Karpas-422 (cell line): ENCODE measurements around the gene GLDC. TPM values are rescaled to one million over a fixed set of nuclear protein-coding genes. Genes with fewer than 3 reads are reported as not detected.

Source experiments
- DNase-seq: peaks from one replicate; pipeline ENCODE4 v3.0.0-alpha.2; 2015
- H2AFZ ChIP-seq: fragments of 200-600 bp; sonication (generic); 2 replicates; pipeline ENCODE4 v1.6.1; 2014; ENCODE audit warnings: antibody characterized with exemption, low read length, mixed read lengths
- H3K27ac ChIP-seq: fragments of 200-600 bp; sonication (generic); 2 replicates; pipeline ENCODE4 v1.5.1; 2014; ENCODE audit warnings: mild to moderate bottlenecking, low read length, moderate library complexity
- H3K27me3 ChIP-seq: fragments of 200-600 bp; sonication (generic); 2 replicates; pipeline ENCODE4 v1.6.1; 2014; ENCODE audit warnings: low read length, mixed read lengths
- H3K36me3 ChIP-seq: fragments of 200-600 bp; sonication (generic); 2 replicates; pipeline ENCODE4 v1.6.1; 2014; ENCODE audit warnings: low read length, mixed read lengths; ENCODE audit not compliant: insufficient read depth
- H3K4me1 ChIP-seq: fragments of 200-600 bp; sonication (generic); 2 replicates; pipeline ENCODE4 v1.6.1; 2014; ENCODE audit warnings: mild to moderate bottlenecking, low read length, mixed read lengths
- H3K4me2 ChIP-seq: fragments of 200-600 bp; sonication (generic); 2 replicates; pipeline ENCODE4 v1.6.1; 2014; ENCODE audit warnings: low read length, low read depth, mild to moderate bottlenecking; ENCODE audit not compliant: poor library complexity, severe bottlenecking
- H3K4me3 ChIP-seq: fragments of 200-600 bp; sonication (generic); 2 replicates; pipeline ENCODE4 v1.5.1; 2014; ENCODE audit warnings: mild to moderate bottlenecking, antibody characterized with exemption, low read length, mixed read lengths
- H3K79me2 ChIP-seq: fragments of 200-600 bp; sonication (generic); 2 replicates; pipeline ENCODE4 v1.6.1; 2014; ENCODE audit warnings: mild to moderate bottlenecking, low read length, mixed read lengths
- H3K9ac ChIP-seq: fragments of 200-600 bp; sonication (generic); 2 replicates; pipeline ENCODE4 v1.6.0; 2014; ENCODE audit warnings: low read length
- H3K9me2 ChIP-seq: fragments of 200-600 bp; sonication (generic), shearing (Covaris generic); replicated peaks from 2 replicates; pipeline ENCODE4 v1.6.0; 2014; ENCODE audit warnings: mild to moderate bottlenecking, low read length, moderate library complexity; ENCODE audit not compliant: insufficient read depth
- H3K9me3 ChIP-seq: fragments of 300-700, 200-600 bp; sonication (generic); 2 replicates; pipeline ENCODE4 v1.6.1; 2014; ENCODE audit warnings: low read length, mixed read lengths
- H4K20me1 ChIP-seq: fragments of 200-600 bp; sonication (generic); 2 replicates; pipeline ENCODE4 v1.6.1; 2014; ENCODE audit warnings: mild to moderate bottlenecking, antibody characterized with exemption, low read length, low read depth; ENCODE audit not compliant: insufficient read depth
- total RNA-seq: library from RNA; depleted of rRNA; stranded (reverse); fragments of >200 nt; shearing (Covaris generic); gene quantifications from 2 replicates; pipeline ENCODE4 v1.2.3, GENCODE V29; 2014; ENCODE audit warnings: low replicate concordance

Gene GLDC
- total RNA-seq, 1 experiment from 2014 or later = not detected

DNA sequence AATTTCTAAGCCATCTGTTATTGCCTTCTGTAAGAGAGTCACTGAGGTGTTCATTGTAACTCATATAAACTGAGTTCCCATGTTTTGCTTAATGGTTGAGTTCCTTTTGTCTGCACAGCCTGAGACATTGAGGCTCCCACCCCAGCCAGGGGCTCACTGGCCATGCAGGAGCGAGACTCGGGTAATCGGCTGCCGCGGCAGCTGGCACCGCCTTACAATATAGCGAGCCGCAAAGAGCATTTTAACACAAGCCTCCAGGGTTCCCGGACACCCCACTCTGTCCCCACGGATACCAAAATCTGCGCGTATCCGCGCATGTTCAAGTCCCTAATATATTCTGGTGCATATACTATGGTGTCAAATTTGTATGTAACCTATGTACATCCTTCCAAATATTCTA is 24.4 kb upstream of the GLDC start:
- Histone ChIP-seq H3K27me3 (no peaks in the 10 kb centered on the region), H3K4me3 (no peak overlapping the region), H3K9me3 (no peaks in the 10 kb centered on the region), H3K27ac (no peak overlapping the region), H3K36me3 (no peaks in the 10 kb centered on the region), H3K4me2 (no peak overlapping the region), H2AFZ (no peak overlapping the region), H4K20me1 (no peaks in the 10 kb centered on the region), H3K9me2 (no peaks in the 10 kb centered on the region), H3K79me2 (no peaks in the 10 kb centered on the region), H3K9ac (no peak overlapping the region), H3K4me1 (no peaks in the 10 kb centered on the region)
- DNase-seq = no peak

DNA sequence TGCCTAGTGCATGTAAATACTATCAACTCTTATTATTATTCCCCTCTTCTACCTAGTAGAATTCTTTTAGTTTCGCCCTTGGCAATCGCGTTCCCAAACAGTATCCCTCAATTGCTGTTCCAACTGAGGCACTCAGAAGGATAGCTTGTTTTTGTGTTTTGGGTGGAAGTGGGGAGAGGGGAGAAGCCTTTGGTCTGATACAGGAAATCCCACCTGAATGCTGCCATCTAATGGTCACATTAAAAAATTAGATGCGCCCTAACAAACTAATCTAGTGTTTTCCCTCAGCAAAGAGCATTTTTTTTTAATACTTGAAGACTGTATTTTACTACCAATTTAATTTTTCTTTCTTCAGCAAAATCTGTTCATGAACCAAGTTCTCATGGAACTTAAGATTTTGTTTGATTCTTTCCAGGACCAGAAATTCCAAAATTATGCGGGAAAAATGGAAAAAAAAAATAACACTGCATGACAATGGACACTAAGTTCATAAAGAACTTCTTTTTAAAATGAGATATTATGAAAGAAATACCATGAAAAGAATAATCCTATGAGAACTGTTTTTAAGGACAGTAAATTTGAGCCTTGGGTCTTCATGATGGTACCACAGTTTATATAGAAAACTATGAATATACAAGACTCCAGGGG is 22.2 kb upstream of the GLDC start:
- Histone ChIP-seq H3K9me3 (no peaks in the 10 kb centered on the region), H3K9me2 (no peaks in the 10 kb centered on the region), H3K36me3 (no peaks in the 10 kb centered on the region), H3K4me3 (no peak overlapping the region), H3K27ac (no peak overlapping the region), H3K9ac (no peak overlapping the region), H3K4me1 (no peaks in the 10 kb centered on the region), H2AFZ (no peak overlapping the region), H3K79me2 (no peaks in the 10 kb centered on the region), H4K20me1 (no peaks in the 10 kb centered on the region), H3K27me3 (no peaks in the 10 kb centered on the region), H3K4me2 (no peak overlapping the region)
- peak; percentile 72 for DNase-seq

DNA sequence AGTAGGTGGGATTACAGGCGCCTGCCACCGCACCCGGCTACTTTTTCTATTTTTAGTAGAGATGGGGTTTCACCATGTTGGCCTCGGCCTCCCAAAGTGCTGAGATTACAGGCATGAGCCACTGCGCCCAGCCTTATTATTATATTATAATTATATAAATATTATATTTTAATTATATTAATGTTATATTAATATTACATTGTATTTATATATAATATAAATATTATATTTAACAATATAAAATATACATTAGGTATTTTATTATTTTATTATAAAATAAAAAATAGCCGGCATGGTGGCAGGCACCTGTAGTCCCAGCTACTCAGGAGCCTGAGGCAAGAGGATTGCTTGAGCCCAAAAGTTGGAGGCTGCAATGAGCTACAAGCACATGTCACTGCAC is 21.6 kb upstream of the GLDC start:
- no peaks in the 10 kb centered on the region for H3K79me2 ChIP-seq
- DNase-seq = no peak
- no peak overlapping the region for H3K4me3 ChIP-seq
- H3K9me3 ChIP-seq = no peaks in the 10 kb centered on the region
- H3K4me2 ChIP-seq = no peak overlapping the region
- H3K36me3 ChIP-seq = no peaks in the 10 kb centered on the region
- no peaks in the 10 kb centered on the region for H3K4me1 ChIP-seq
- H3K9ac ChIP-seq = no peak overlapping the region
- H2AFZ ChIP-seq = no peak overlapping the region
- no peaks in the 10 kb centered on the region for H3K9me2 ChIP-seq
- H3K27ac ChIP-seq = no peak overlapping the region
- H4K20me1 ChIP-seq = no peaks in the 10 kb centered on the region
- H3K27me3 ChIP-seq = no peaks in the 10 kb centered on the region

DNA sequence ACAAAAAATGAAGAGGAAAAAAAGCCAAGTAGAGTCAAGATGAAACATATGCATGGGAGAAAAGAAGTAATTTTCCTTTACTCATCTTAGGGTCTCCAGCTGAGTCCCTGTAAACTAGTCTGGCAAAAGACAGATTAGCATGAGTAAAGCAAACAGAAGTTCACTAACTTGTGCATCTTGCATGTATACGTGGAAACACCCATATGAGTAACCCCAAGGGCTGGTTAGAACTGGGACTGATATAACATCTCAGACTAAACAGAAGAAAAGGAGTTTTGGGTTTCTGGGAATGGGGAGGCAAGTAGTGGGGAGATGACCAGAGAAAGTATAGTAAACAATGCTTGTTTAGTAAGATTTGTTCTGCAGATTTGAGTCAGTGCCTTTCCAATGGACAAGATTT is 20.1 kb upstream of the GLDC start:
- Histone ChIP-seq H3K27me3 (no peaks in the 10 kb centered on the region), H3K9ac (no peak overlapping the region), H3K9me3 (no peaks in the 10 kb centered on the region), H3K9me2 (no peaks in the 10 kb centered on the region), H3K79me2 (no peaks in the 10 kb centered on the region), H3K36me3 (no peaks in the 10 kb centered on the region), H3K27ac (no peak overlapping the region), H3K4me1 (no peaks in the 10 kb centered on the region), H4K20me1 (no peaks in the 10 kb centered on the region), H2AFZ (no peak overlapping the region), H3K4me3 (no peak overlapping the region), H3K4me2 (no peak overlapping the region)
- DNase-seq = no peak

DNA sequence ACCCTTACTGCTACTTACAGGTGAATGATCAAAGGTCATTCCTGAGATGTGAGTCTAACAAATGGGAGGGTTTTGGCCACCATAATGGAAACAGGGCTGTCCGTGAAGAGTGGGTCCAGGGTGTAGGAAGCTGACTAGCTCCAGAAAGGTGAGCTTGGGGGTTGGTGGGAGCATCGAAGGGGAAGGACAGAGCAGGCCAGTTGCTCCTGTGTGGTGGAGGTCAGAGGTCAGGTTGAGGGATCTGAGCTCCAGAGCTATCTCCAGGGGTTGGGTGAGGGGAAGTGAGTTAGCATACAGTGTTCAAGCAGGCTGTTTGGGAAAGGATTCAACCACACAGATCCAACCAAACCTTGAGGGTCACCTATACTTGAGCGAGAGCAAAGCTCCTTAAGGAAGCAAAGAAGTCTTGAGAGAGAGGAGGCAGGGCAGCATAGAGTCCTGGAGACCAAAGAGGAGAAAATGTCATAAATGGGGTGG is 18.7 kb upstream of the GLDC start:
- Histone ChIP-seq H3K27me3 (no peaks in the 10 kb centered on the region), H3K79me2 (no peaks in the 10 kb centered on the region), H3K36me3 (no peaks in the 10 kb centered on the region), H3K4me2 (no peak overlapping the region), H3K27ac (no peak overlapping the region), H4K20me1 (no peaks in the 10 kb centered on the region), H3K9me3 (no peaks in the 10 kb centered on the region), H2AFZ (no peak overlapping the region), H3K9me2 (no peaks in the 10 kb centered on the region), H3K4me1 (no peaks in the 10 kb centered on the region), H3K4me3 (no peak overlapping the region), H3K9ac (no peak overlapping the region)
- no peak for DNase-seq

DNA sequence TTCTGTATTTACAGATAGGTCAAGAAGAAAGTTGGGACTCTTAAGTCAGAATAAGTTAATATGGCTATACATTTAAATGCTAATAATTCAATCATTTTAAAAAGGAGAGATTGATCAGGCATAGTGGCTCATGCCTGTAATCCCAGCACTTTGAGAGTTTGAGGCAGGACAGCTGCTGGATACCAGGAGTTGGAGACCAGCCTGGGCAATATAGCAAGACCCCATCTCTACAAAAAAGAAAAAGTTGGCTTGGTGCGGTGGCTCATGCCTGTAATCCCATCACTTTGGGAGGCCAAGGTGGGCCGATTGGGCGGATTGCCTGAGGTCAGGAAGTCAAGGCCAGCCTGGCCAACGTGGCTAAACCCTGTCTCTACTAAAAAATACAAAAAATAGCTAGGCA is 15.0 kb upstream of the GLDC start:
- Histone ChIP-seq H3K4me3 (no peak overlapping the region), H3K27ac (no peak overlapping the region), H2AFZ (no peak overlapping the region), H3K4me1 (no peaks in the 10 kb centered on the region), H3K4me2 (no peak overlapping the region), H3K27me3 (no peaks in the 10 kb centered on the region), H3K9me3 (no peaks in the 10 kb centered on the region), H3K79me2 (no peaks in the 10 kb centered on the region), H3K9me2 (no peaks in the 10 kb centered on the region), H3K9ac (no peak overlapping the region), H4K20me1 (no peaks in the 10 kb centered on the region), H3K36me3 (no peaks in the 10 kb centered on the region)
- no peak for DNase-seq

DNA sequence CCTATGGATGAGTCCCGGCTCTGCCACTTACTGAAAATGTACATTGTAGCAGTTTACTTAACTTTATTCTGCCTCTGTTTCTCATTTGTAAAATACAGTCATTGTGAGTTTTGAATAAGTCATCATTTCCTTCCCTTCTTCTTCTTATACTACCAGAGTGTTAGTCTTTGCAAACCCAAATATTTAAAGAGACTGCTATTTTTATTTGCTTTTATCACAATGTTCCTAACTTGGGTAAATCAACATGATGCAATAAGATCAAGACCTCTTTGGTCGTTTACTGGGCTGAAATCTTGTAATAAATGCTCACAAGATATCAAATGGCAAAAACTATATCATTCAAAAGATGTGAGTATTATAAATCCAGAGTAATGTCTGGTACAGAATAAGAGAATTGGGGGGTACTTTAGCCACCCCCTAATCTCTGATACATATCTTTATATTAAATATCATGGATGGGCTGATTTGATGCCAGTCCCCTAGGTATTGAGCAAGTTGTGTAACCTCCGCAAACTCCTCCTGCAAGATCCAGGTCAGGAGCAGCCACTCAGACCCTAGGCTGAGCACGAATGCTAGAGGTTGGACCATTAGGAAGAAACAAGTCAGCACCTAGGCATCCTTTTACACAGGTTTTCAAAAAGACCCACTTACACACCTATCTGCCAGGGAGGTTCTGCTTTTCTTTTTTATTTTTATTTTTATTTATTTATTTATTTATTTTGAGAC is 13.3 kb upstream of the GLDC start:
- H3K9ac ChIP-seq = no peak overlapping the region
- no peak for DNase-seq
- H3K9me2 ChIP-seq = no peaks in the 10 kb centered on the region
- no peaks in the 10 kb centered on the region for H3K79me2 ChIP-seq
- no peaks in the 10 kb centered on the region for H3K9me3 ChIP-seq
- no peaks in the 10 kb centered on the region for H3K4me1 ChIP-seq
- H2AFZ ChIP-seq = no peak overlapping the region
- H3K36me3 ChIP-seq = no peaks in the 10 kb centered on the region
- H3K27me3 ChIP-seq = no peaks in the 10 kb centered on the region
- H3K4me3 ChIP-seq = no peak overlapping the region
- H4K20me1 ChIP-seq = no peaks in the 10 kb centered on the region
- H3K27ac ChIP-seq = no peak overlapping the region
- H3K4me2 ChIP-seq = no peak overlapping the region

DNA sequence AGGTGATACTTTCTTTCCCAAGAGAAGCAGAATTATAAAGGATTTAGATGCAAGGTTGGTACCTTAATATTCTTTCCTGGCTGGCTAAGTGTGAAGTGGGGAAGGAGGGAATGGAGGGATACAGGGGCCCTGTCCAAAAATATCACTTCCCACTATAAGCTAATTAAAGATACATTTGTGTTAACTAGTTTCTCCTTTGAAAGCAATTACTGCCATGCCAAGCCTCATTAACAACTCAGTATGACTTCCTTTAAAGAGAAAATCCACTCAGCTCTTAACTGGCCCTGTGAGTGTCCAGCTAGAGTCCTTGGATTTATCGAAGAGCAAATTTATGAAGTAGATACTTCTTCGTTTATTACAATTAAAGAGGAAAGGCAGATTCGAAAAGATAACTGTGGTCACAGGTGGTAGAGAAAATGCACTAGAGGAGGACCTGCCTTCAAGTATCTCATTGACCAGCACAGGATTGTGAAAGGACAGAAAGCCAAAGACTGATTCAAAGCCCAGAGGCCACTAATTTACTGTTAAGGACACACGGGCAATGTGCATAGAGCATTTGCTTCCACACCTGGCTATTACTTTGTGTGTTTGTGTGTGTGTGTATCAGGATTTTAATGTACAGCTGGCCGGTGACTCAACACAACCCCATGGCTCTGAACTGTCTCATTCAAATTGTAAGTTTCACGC is 11.2 kb upstream of the GLDC start:
- H3K9me2 ChIP-seq = no peaks in the 10 kb centered on the region
- no peaks in the 10 kb centered on the region for H3K9me3 ChIP-seq
- no peak overlapping the region for H3K9ac ChIP-seq
- no peaks in the 10 kb centered on the region for H4K20me1 ChIP-seq
- no peak overlapping the region for H2AFZ ChIP-seq
- H3K36me3 ChIP-seq = no peaks in the 10 kb centered on the region
- no peak overlapping the region for H3K4me3 ChIP-seq
- no peaks in the 10 kb centered on the region for H3K4me1 ChIP-seq
- no peak overlapping the region for H3K4me2 ChIP-seq
- no peak for DNase-seq
- H3K79me2 ChIP-seq = no peaks in the 10 kb centered on the region
- no peaks in the 10 kb centered on the region for H3K27me3 ChIP-seq
- H3K27ac ChIP-seq = no peak overlapping the region
